Left forelimb (tissue), 1 donor: ENCODE measurements around the gene PLCH1.

Experiments used
- DNase-seq: peaks from one replicate; pipeline ENCODE4 v3.0.0-alpha.2; 2018; ENCODE audit warnings: low spot score

PLCH1 gene

GRCh38 chr3:155683344-155683720 is 61.5 kb downstream of the PLCH1 start:
- no peak for DNase-seq

DNA sequence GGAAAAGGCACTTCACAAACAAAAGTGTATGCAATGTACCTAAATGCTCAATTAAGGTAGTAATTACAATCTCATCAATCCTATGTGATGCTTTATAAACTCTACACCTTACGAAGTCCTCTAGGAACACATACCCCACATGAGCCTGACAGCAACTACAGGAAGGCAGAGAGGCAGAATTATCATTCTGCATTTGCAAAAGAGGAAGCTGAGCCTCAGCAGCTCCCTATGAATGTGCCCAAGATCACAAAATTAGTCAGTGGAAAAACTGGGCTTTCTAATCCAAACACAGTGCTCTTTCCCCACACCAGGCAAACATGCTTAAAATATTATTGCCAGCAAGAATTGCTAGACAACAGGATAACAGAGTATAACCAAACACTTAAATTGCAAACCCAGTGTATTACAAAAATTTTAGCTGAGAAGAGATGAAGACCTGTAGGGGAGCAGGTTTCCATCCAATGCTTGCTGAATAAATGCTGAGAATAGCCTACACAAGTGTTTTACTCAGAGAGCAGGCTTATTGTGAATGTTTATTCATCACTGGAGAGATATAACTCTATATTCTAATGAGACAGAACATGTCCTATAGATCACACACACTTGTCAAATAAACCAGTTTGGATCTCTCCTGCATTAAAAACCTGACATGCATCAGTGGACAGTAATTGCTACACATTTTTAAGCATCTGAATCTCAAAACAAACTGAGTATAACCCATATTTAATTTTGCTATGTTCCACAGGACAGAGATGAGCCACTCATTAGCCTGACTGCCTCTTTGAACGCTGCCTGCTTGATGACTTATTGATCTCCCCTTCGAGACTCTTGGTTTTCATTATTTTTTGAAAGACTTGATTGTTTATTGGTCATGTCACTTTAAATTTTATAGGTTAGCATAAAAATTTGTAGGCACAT is 62.2 kb downstream of the PLCH1 start:
- DNase-seq = no peak

- no peak for DNase-seq
Observed at GRCh38 chr3:155676252-155676981, 68.5 kb downstream of the PLCH1 start.

DNA sequence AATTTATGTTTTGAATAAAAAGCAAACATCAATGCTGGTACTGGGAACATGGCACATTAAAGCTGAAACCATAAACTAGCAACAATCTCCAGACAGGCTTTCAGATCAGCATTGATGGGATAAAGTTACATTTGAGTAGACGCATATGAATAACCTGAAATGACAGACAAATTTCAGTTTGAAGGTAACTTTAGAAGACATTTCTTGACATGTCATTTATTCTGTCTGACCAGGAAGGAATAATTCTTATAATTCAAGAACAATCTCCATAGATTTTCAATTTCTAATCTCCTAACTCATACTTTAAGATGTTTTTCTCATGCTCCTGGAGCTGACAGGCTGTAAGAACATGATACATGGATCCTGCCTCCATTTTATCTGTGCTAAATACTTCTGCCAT is 69.8 kb downstream of the PLCH1 start:
- DNase-seq = no peak

DNA sequence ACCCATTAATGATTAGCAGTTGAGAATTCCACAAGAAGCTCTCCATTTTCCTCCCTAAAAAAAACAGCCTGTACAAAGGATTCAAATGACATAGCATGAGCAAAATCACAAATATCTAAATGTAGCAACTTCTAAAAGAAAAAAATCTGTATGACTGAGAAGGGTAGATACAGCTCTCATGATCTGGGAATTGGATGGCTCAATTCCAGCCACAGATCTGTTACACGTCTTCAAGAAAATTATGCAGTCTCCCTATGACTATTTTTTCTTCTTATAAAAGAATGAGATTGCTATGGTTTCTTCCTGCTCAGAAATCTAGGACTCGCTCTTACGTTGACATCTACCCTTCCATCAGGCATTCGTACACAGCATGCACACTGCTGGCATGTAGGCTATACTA is 71.5 kb downstream of the PLCH1 start:
- DNase-seq = no peak

DNA sequence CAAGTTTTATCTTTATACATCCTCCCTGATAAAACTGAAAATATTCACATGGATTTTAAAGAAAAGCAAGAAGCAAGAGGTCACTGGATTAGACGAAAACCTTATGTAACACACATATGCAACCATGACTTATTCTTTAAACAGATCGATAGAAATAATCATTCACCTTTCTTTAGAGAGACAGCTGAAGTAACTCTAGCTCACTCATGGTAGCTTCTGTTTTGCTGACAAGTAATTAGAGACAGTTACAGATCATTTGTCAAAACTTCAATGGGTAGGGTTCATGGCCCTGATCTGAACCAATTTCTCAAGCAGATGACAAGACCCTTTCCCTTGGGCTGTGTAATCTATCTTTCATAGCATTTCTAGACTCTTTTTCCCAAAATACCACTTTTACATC is 74.5 kb downstream of the PLCH1 start:
- no peak for DNase-seq

- DNase-seq = no peak
Observed at GRCh38 chr3:155667988-155668387, 76.9 kb downstream of the PLCH1 start.

- DNase-seq = no peak
Observed at GRCh38 chr3:155664925-155665695, 79.8 kb downstream of the PLCH1 start.

- no peak for DNase-seq
Observed at GRCh38 chr3:155663467-155664212, 81.2 kb downstream of the PLCH1 start.

DNA sequence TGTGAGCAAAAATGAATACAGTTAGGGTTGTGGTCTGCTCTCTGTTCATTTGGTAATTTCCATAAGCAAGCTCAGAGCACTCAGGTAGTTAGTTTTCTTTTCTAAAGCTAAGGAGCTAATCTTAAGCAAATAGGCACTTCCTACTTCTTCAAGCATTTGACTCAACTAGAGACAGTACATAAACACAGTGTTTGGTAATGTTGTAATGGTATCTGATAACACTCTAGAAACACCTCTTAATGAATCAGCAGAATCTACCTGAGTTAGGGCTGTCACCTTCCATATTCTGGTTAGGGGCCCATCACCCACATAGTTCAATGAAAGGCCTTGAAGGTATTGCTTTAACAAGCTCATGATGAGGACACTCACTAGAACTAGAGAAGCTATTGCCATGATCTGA is 83.1 kb downstream of the PLCH1 start:
- no peak for DNase-seq

GRCh38 chr3:155661042-155661441 is 83.8 kb downstream of the PLCH1 start:
- no peak for DNase-seq

- DNase-seq = no peak
Observed at GRCh38 chr3:155658671-155659261, 86.1 kb downstream of the PLCH1 start.

DNA sequence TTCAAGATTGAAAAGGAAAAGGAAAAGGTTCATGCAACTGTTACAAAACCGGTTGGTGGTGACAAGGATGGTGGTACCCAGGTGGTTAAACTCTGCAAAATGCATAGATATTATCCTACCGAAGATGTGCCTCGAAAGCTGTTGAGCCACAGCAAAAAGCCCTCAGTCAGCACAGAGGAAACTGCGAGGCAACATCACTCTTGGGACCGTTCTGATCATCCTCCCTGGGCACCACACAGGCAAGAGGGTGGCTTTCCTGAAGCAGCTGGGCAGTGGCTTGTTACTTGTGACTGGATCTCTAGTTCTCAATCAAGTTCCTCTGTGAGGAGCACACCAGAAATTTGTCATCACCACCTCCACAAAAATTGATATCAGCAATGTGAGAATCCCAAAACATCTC is 86.9 kb downstream of the PLCH1 start:
- no peak for DNase-seq

- DNase-seq = no peak
Observed at GRCh38 chr3:155657161-155657560, 87.7 kb downstream of the PLCH1 start.

DNA sequence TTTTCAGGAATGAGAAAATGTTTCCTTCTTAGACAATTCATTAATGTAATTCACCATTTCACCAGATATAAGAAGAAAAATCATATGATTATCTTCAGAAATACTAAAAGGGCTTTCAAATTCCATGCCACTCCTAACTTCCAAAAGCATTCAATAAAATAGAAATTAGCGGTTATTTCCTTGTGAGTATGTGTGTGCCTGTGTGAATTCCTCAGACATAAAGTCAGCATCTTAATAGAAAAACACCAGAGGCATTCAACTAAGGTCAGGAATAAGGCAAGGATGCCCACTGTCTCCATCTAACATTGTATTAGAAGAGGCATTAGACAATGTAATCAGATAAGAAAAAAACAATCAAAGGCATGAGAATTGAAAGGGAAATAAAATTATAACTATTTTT is 88.4 kb downstream of the PLCH1 start:
- DNase-seq = no peak

- no peak for DNase-seq
Observed at GRCh38 chr3:155651489-155652218, 93.2 kb downstream of the PLCH1 start.

DNA sequence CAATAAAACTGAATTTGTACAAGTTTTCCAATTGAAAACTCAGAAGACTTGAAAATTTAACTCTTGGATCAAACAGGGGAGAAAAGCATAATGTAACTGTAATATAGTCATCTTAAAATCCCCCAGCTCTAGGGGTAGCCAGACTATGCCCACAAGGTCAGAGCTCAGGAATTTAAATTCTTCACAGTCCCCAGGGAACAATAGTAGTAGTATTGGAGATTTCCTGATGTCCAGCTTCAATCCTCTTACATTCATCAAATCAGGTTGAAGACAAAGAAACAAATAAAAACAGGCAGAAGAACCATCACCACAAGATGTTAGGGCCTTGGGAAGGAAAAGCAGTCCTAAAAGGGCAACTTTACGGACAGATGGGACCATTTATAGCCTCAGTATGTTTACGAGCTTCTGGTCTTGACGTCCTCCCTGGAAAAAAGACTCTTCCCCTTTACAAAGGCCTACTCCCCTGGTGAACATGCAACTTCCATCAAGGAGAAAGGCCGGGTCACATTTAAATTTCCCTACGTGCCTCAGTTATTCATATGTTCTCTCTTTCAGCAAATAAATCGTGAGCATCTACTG is 96.8 kb downstream of the PLCH1 start:
- DNase-seq = no peak

GRCh38 chr3:155647206-155647605 is 97.7 kb downstream of the PLCH1 start:
- no peak for DNase-seq

- no peak for DNase-seq
Observed at GRCh38 chr3:155646669-155647068, 98.2 kb downstream of the PLCH1 start.

DNA sequence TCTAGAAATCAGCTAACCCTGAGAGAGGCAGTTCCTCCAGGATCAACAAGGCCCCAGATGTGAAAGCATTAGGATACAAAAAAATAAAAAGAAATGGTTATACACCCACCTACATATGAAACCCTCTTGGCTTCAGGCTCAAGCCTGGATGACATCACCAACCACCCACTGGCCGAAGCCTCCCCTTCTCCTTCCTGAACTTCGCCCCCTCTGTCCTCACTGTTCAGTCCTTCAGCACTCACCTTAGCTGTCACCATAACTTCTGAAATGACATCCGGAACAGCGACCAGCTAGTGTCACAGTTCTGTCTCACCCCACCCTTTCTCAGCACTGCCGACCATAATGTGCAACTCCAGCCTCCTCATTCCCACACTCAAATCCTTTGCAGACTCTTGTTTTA is 98.7 kb downstream of the PLCH1 start:
- DNase-seq = no peak
